Common myeloid progenitor, CD34-positive (primary cell): ENCODE results near the gene MYBPC1.
"Not testable (repeated sequence)": the region's sequence is repeated elsewhere in the genome, so short reads cannot be mapped to it uniquely, and the experiment has no call there.

Experiments
- CTCF ChIA-PET: fragments of 350-600 bp; sonication (Branson Sonifier 250); formaldehyde crosslinking; loops from one replicate; lab custom pipeline; 2021; ENCODE audit warnings: antibody characterized with exemption; lab: Charles Lee
- POLR2A ChIA-PET: fragments of 350-600 bp; sonication (Branson Sonifier 250); formaldehyde crosslinking; loops from one replicate; lab custom pipeline; 2021; ENCODE audit warnings: antibody characterized with exemption; lab: Charles Lee
- DNase-seq, 3 donors: peaks; one replicate each; pipeline versions ENCODE4 v3.0.0 to v3.0.0-alpha.2; 2013
- H3K27ac ChIP-seq, 2 experiments: 1 replicate in 1 of 2; 2 replicates in 1 of 2; pipeline ENCODE4 v1.7.0; 2013; ENCODE audit warnings: inconsistent platforms in 2 of 2, low read length in 2 of 2, mild to moderate bottlenecking in 2 of 2, low read depth in 1 of 2, moderate library complexity in 1 of 2; ENCODE audit not compliant: severe bottlenecking in 2 of 2, insufficient read depth in 1 of 2, poor library complexity in 1 of 2
- H3K27me3 ChIP-seq, 5 experiments: replicated peaks in 2 of 5; 1 replicate in 3 of 5; 2 replicates in 2 of 5; pipeline versions ENCODE4 v1.6.1 to v1.7.0; 2013; ENCODE audit warnings: low read length in 4 of 5, mild to moderate bottlenecking in 2 of 5, moderate library complexity in 2 of 5, inconsistent platforms in 1 of 5; ENCODE audit not compliant: insufficient read depth in 5 of 5, control insufficient read depth in 4 of 5
- H3K36me3 ChIP-seq, 4 experiments: 1 replicate in 2 of 4; 2 replicates in 2 of 4; pipeline versions ENCODE4 v1.6.1 to v1.7.0; 2013; ENCODE audit warnings: low read length in 3 of 4, control low read depth in 1 of 4, mild to moderate bottlenecking in 1 of 4; ENCODE audit not compliant: control insufficient read depth in 4 of 4, insufficient read depth in 4 of 4
- H3K4me1 ChIP-seq, 4 experiments: 1 replicate in 3 of 4; 2 replicates in 1 of 4; pipeline versions ENCODE4 v1.6.1 to v1.7.1; 2013; ENCODE audit warnings: low read length in 3 of 4, mild to moderate bottlenecking in 3 of 4, control low read depth in 1 of 4, inconsistent platforms in 1 of 4, moderate library complexity in 1 of 4; ENCODE audit not compliant: control insufficient read depth in 4 of 4, insufficient read depth in 4 of 4; ENCODE audit errors: control extremely low read depth in 1 of 4
- H3K4me3 ChIP-seq, 7 experiments: 1 replicate in 4 of 7; 2 replicates in 3 of 7; pipeline versions ENCODE4 v1.5.1 to v1.7.0; 2013; ENCODE audit warnings: mild to moderate bottlenecking in 7 of 7, low read length in 6 of 7, moderate library complexity in 6 of 7, inconsistent platforms in 2 of 7, low read depth in 2 of 7, control low read depth in 1 of 7; ENCODE audit not compliant: insufficient read depth in 4 of 7, control insufficient read depth in 1 of 7; ENCODE audit errors: extremely low read depth in 1 of 7
- H3K9me3 ChIP-seq, 5 experiments: 1 replicate in 4 of 5; 2 replicates in 1 of 5; pipeline versions ENCODE4 v1.6.1 to v1.7.1; 2013; ENCODE audit warnings: low read length in 4 of 5, mild to moderate bottlenecking in 2 of 5, inconsistent platforms in 1 of 5, low read depth in 1 of 5, moderate library complexity in 1 of 5; ENCODE audit not compliant: control insufficient read depth in 4 of 5, insufficient read depth in 2 of 5; ENCODE audit errors: control extremely low read depth in 1 of 5
- WGBS: methylation state at CpG from one replicate; pipeline ENCODE4 v1.1.5; 2013; ENCODE audit not compliant: insufficient coverage; 5-methylcytosine and 5-hydroxymethylcytosine counted together

Gene MYBPC1

GRCh38 chr12:101653030-101653429 is 58.3 kb downstream of the MYBPC1 start:
- ChIA-PET CTCF (no interaction called here), POLR2A (interaction anchor here (0.7 kb wide), 1 partner anchor 23 kb away, joined by 3 read pairs; no protein-coding TSS in a partner anchor)
- Histone ChIP-seq H3K36me3 (no peaks in the 10 kb centered on the region), H3K4me3 (no peak overlapping the region), H3K4me1 (no peaks in the 10 kb centered on the region), H3K27ac (no peak overlapping the region), H3K27me3 (no peaks in the 10 kb centered on the region), H3K9me3 (no peaks in the 10 kb centered on the region)
- WGBS, result 40% methylated on average over 1 of the region's 3 CpGs
- peak in 1 of 3 donors; percentile 38 for DNase-seq

GRCh38 chr12:101653503-101653902 is 58.7 kb downstream of the MYBPC1 start:
- no peak for DNase-seq
- CTCF ChIA-PET, result no interaction called here

GRCh38 chr12:101654442-101654841 is 59.7 kb downstream of the MYBPC1 start:
- ChIA-PET POLR2A (no interaction called here), CTCF (interaction anchor here (0.6 to 1.1 kb wide), 2 partner anchors 11 to 281 kb away, joined by 3 to 5 read pairs; no protein-coding TSS in a partner anchor)
- no peak for DNase-seq
- H3K36me3 ChIP-seq, result no peaks in the 10 kb centered on the region
- no peaks in the 10 kb centered on the region for H3K27me3 ChIP-seq
- no peaks in the 10 kb centered on the region for H3K4me1 ChIP-seq
- H3K4me3 ChIP-seq, result no peak overlapping the region
- H3K27ac ChIP-seq, result no peak overlapping the region
- H3K9me3 ChIP-seq, result no peaks in the 10 kb centered on the region
- WGBS, result no CpG with 5 or more reads among the region's 1 CpG

More at GRCh38 chr12:101653503-101653902, 58.7 kb downstream of the MYBPC1 start:
- POLR2A ChIA-PET, result interaction anchor here (0.7 kb wide), 1 partner anchor 23 kb away, joined by 3 read pairs; no protein-coding TSS in a partner anchor
- no peaks in the 10 kb centered on the region for H3K4me1 ChIP-seq
- no peak overlapping the region for H3K27ac ChIP-seq
- WGBS, result 60% methylated on average over 2 of the region's 3 CpGs
- no peaks in the 10 kb centered on the region for H3K36me3 ChIP-seq
- no peaks in the 10 kb centered on the region for H3K9me3 ChIP-seq
- no peak overlapping the region for H3K4me3 ChIP-seq
- no peaks in the 10 kb centered on the region for H3K27me3 ChIP-seq

GRCh38 chr12:101655393-101655792 is 60.6 kb downstream of the MYBPC1 start:
- no CpG with 5 or more reads among the region's 2 CpGs for WGBS
- Histone ChIP-seq H3K36me3 (no peaks in the 10 kb centered on the region), H3K27ac (no peak overlapping the region), H3K4me1 (no peaks in the 10 kb centered on the region), H3K4me3 (no peak overlapping the region), H3K27me3 (no peaks in the 10 kb centered on the region), H3K9me3 (no peaks in the 10 kb centered on the region)
- ChIA-PET POLR2A (no interaction called here), CTCF (no interaction called here)
- DNase-seq, result no peak

- 100% methylated on average over 1 of the region's 2 CpGs for WGBS
- H3K27ac ChIP-seq, H3K4me1 ChIP-seq, H3K4me3 ChIP-seq, DNase-seq, CTCF ChIA-PET, H3K36me3 ChIP-seq, H3K9me3 ChIP-seq, H3K27me3 ChIP-seq: not testable (repeated sequence)
- POLR2A ChIA-PET, result interaction anchor here (0.6 kb wide), 1 partner anchor 252 kb away, joined by 4 read pairs; no protein-coding TSS in a partner anchor
These were observed 65.9 kb downstream of the MYBPC1 start for GRCh38 chr12:101660662-101661061.

GRCh38 chr12:101663298-101663697 is 68.5 kb downstream of the MYBPC1 start:
- Histone ChIP-seq H3K27ac (no peak overlapping the region), H3K4me3 (no peak overlapping the region), H3K4me1 (no peaks in the 10 kb centered on the region), H3K27me3 (no peaks in the 10 kb centered on the region), H3K9me3 (no peaks in the 10 kb centered on the region), H3K36me3 (no peaks in the 10 kb centered on the region)
- ChIA-PET POLR2A (no interaction called here), CTCF (interaction anchor here (0.7 to 0.9 kb wide), 2 partner anchors 26 to 867 kb away, joined by 3 read pairs; no protein-coding TSS in a partner anchor)
- 100% methylated on average over 1 of the region's 6 CpGs for WGBS
- DNase-seq, result no peak

- Histone ChIP-seq H3K4me1 (peaks cover 0 to 4% (median under 1%) of the 10 kb centered on the region in 4 experiments), H3K4me3 (no peak overlapping the region), H3K27me3 (no peaks in the 10 kb centered on the region), H3K36me3 (no peaks in the 10 kb centered on the region), H3K27ac (no peak overlapping the region), H3K9me3 (no peaks in the 10 kb centered on the region)
- no peak for DNase-seq
- ChIA-PET CTCF (no interaction called here), POLR2A (no interaction called here)
- 100% methylated on average over 1 of the region's 7 CpGs for WGBS
These were observed 70.2 kb downstream of the MYBPC1 start for GRCh38 chr12:101664992-101665391.
